HEK293 (cell line): ENCODE measurements around the gene OR4D9.

Experiments used
- CTCF ChIA-PET: fragments of 350-600 bp; formaldehyde crosslinking; extraction: SDS; loops from one replicate; lab custom pipeline; 2021; ENCODE audit warnings: antibody characterized with exemption; lab: Yijun Ruan, JAX
- POLR2A ChIA-PET: fragments of 300-600 bp; formaldehyde crosslinking; extraction: SDS; loops from one replicate; lab custom pipeline; 2020; ENCODE audit warnings: antibody characterized with exemption, inconsistent platforms; lab: Yijun Ruan, JAX
- H3K27ac ChIP-seq: fragments of 200-500 bp; sonication (Bioruptor generic); 2 replicates; pipeline ENCODE4 v1.5.1; 2014; ENCODE audit warnings: low read depth, low read length, control low read depth, inconsistent platforms; ENCODE audit errors: extremely low read depth
- H3K36me3 ChIP-seq, 2 experiments: fragments of 200-500 bp in 1 of 2; sonication (Bioruptor generic) in 1 of 2; 1 replicate in 1 of 2; 2 replicates in 1 of 2; pipeline ENCODE4 v1.5.1; 2014 to 2017; ENCODE audit warnings: inconsistent platforms in 2 of 2, low read length in 2 of 2; ENCODE audit not compliant: control insufficient read depth in 2 of 2, insufficient read depth in 1 of 2
- H3K4me1 ChIP-seq: fragments of 200-500 bp; sonication (Bioruptor generic); 2 replicates; pipeline ENCODE4 v1.5.1; 2014; ENCODE audit warnings: mild to moderate bottlenecking, low read length, inconsistent platforms; ENCODE audit not compliant: control insufficient read depth, insufficient read depth
- H3K4me3 ChIP-seq: 2 replicates; pipeline ENCODE4 v1.5.1; 2011; ENCODE audit warnings: low read depth, mild to moderate bottlenecking, control low read depth, low read length, moderate library complexity
- H3K9me3 ChIP-seq: fragments of 200-500 bp; sonication (Bioruptor generic); 2 replicates; pipeline ENCODE4 v1.5.1; 2014; ENCODE audit warnings: low read depth, low read length, inconsistent platforms; ENCODE audit not compliant: control insufficient read depth, insufficient read depth
- GLI2 ChIP-seq: fragments of 450-650 bp; formaldehyde crosslinking; IDR thresholded peaks from 2 replicates; pipeline ENCODE4; 2017; ENCODE audit warnings: missing biosample characterization, missing genetic modification characterization, low read depth, borderline replicate concordance
- MYNN ChIP-seq: fragments of 450-650 bp; formaldehyde crosslinking; IDR thresholded peaks from 2 replicates; pipeline ENCODE4 v1.5.1; 2016; ENCODE audit warnings: missing biosample characterization, missing genetic modification characterization, borderline replicate concordance
- SP3 ChIP-seq: fragments of 450-650 bp; formaldehyde crosslinking; IDR thresholded peaks from 2 replicates; pipeline ENCODE4 v1.5.1; 2016; ENCODE audit warnings: missing biosample characterization, missing genetic modification characterization
- SP7 ChIP-seq: fragments of 450-650 bp; formaldehyde crosslinking; IDR thresholded peaks from 2 replicates; pipeline ENCODE4 v1.5.1; 2016; ENCODE audit warnings: missing biosample characterization, missing genetic modification characterization
- ZFP3 ChIP-seq: fragments of 450-650 bp; formaldehyde crosslinking; IDR thresholded peaks from 2 replicates; pipeline ENCODE4 v1.5.1; 2016; ENCODE audit warnings: low read depth, missing biosample characterization, missing genetic modification characterization
- ZNF121 ChIP-seq: fragments of 450-650 bp; formaldehyde crosslinking; IDR thresholded peaks from 2 replicates; pipeline ENCODE4 v1.5.1; 2016; ENCODE audit warnings: missing biosample characterization, missing genetic modification characterization
- ZNF202 ChIP-seq: fragments of 450-650 bp; formaldehyde crosslinking; IDR thresholded peaks from 2 replicates; pipeline ENCODE4 v1.5.1; 2016; ENCODE audit warnings: missing biosample characterization, missing genetic modification characterization, borderline replicate concordance
- ZNF391 ChIP-seq: fragments of 450-650 bp; formaldehyde crosslinking; IDR thresholded peaks from 2 replicates; pipeline ENCODE4 v1.5.1; 2016; ENCODE audit warnings: low read depth, missing biosample characterization, missing genetic modification characterization, borderline replicate concordance
- ZNF394 ChIP-seq: fragments of 450-650 bp; formaldehyde crosslinking; IDR thresholded peaks from 2 replicates; pipeline ENCODE4 v1.5.1; 2016; ENCODE audit warnings: missing biosample characterization, missing genetic modification characterization, mild to moderate bottlenecking, moderate library complexity, borderline replicate concordance
- ZNF555 ChIP-seq: fragments of 450-650 bp; formaldehyde crosslinking; conservative IDR thresholded peaks from 2 replicates; pipeline ENCODE4 v1.5.1; 2017; ENCODE audit warnings: missing biosample characterization, mild to moderate bottlenecking, missing genetic modification characterization, inconsistent platforms
- ZNF585B ChIP-seq: fragments of 450-650 bp; formaldehyde crosslinking; IDR thresholded peaks from 2 replicates; pipeline ENCODE4 v1.5.1; 2016; ENCODE audit warnings: missing biosample characterization, missing genetic modification characterization
- ZNF610 ChIP-seq: fragments of 450-650 bp; formaldehyde crosslinking; IDR thresholded peaks from 2 replicates; pipeline ENCODE4 v1.5.1; 2016; ENCODE audit warnings: missing biosample characterization, missing genetic modification characterization, borderline replicate concordance
- ZNF785 ChIP-seq: fragments of 450-650 bp; formaldehyde crosslinking; IDR thresholded peaks from 2 replicates; pipeline ENCODE4 v1.5.1; 2016; ENCODE audit warnings: missing biosample characterization, missing genetic modification characterization
- TF ChIP-seq, protein P1 (sequence below): fragments of 450-650 bp; IDR thresholded peaks from 2 replicates; pipeline ENCODE4 v1.5.1; 2018; ENCODE audit warnings: missing biosample characterization, missing genetic modification characterization
- TF ChIP-seq, protein P2 (sequence below): fragments of 450-650 bp; formaldehyde crosslinking; conservative IDR thresholded peaks from 2 replicates; pipeline ENCODE4 v1.5.1; 2016; ENCODE audit warnings: low read depth, missing biosample characterization, missing genetic modification characterization
- TF ChIP-seq, protein P3 (sequence below): fragments of 450-650 bp; formaldehyde crosslinking; IDR thresholded peaks from 2 replicates; pipeline ENCODE4 v1.5.1; 2017; ENCODE audit warnings: missing biosample characterization, missing genetic modification characterization
- TF ChIP-seq, protein P4 (sequence below): fragments of 450-650 bp; formaldehyde crosslinking; IDR thresholded peaks from 2 replicates; pipeline ENCODE4 v1.5.1; 2016; ENCODE audit warnings: missing biosample characterization, missing genetic modification characterization
- TF ChIP-seq, protein P5 (sequence below): fragments of 450-650 bp; formaldehyde crosslinking; IDR thresholded peaks from 2 replicates; pipeline ENCODE4 v1.5.1; 2016; ENCODE audit warnings: missing biosample characterization, missing genetic modification characterization

Gene OR4D9

DNA sequence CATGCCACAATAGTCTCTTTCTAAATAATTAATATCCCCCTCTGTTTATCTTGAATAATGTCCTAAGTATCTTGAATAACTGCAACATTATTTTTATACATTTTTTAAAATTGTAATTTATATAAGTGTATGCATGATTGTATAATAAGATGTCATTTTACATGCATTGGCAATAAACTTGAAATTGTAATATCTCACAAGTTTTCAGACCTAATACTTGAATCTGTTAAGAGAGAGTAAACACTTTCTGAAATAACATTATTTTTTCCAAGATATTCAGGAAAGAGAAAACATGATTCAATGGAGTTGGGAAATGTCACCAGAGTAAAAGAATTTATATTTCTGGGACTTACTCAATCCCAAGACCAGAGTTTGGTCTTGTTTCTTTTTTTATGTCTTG lies 8.1 kb upstream of the OR4D9 start, which contains the start of gene OR4D11:
Gene OR4D11, plus strand, starts transcription at position 301 of the 400 bp plus-strand sequence. Its CDS starts 0 bp downstream, at position 301.
- POLR2A ChIA-PET = no interaction called here

More for the DNA sequence above, 8.1 kb upstream of the OR4D9 start, which contains the start of gene OR4D11:
- H3K36me3 ChIP-seq = no peaks in the 10 kb centered on the region
- H3K27ac ChIP-seq = no peak within 1 kb of the TSS
- TF ChIP-seq ZNF394 (no peak), ZNF202 (tag by site-specific recombination) (no peak), GLI2 (tag by site-specific recombination) (no peak), ZNF585B (tag by site-specific recombination) (no peak), ZNF121 (tag by site-specific recombination) (no peak), ZNF610 (tag by site-specific recombination) (no peak), ZNF785 (tag by site-specific recombination) (no peak), SP7 (no peak), SP3 (tag by site-specific recombination) (no peak), ZNF391 (tag by site-specific recombination) (no peak), ZFP3 (tag by site-specific recombination) (no peak), MYNN (tag by site-specific recombination) (no peak), ZNF555 (tag by site-specific recombination) (no peak)
- TF ChIP-seq, protein P1, sequence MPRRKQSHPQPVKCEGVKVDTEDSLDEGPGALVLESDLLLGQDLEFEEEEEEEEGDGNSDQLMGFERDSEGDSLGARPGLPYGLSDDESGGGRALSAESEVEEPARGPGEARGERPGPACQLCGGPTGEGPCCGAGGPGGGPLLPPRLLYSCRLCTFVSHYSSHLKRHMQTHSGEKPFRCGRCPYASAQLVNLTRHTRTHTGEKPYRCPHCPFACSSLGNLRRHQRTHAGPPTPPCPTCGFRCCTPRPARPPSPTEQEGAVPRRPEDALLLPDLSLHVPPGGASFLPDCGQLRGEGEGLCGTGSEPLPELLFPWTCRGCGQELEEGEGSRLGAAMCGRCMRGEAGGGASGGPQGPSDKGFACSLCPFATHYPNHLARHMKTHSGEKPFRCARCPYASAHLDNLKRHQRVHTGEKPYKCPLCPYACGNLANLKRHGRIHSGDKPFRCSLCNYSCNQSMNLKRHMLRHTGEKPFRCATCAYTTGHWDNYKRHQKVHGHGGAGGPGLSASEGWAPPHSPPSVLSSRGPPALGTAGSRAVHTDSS (tag by site-specific recombination) = no peak
- TF ChIP-seq, protein P2, sequence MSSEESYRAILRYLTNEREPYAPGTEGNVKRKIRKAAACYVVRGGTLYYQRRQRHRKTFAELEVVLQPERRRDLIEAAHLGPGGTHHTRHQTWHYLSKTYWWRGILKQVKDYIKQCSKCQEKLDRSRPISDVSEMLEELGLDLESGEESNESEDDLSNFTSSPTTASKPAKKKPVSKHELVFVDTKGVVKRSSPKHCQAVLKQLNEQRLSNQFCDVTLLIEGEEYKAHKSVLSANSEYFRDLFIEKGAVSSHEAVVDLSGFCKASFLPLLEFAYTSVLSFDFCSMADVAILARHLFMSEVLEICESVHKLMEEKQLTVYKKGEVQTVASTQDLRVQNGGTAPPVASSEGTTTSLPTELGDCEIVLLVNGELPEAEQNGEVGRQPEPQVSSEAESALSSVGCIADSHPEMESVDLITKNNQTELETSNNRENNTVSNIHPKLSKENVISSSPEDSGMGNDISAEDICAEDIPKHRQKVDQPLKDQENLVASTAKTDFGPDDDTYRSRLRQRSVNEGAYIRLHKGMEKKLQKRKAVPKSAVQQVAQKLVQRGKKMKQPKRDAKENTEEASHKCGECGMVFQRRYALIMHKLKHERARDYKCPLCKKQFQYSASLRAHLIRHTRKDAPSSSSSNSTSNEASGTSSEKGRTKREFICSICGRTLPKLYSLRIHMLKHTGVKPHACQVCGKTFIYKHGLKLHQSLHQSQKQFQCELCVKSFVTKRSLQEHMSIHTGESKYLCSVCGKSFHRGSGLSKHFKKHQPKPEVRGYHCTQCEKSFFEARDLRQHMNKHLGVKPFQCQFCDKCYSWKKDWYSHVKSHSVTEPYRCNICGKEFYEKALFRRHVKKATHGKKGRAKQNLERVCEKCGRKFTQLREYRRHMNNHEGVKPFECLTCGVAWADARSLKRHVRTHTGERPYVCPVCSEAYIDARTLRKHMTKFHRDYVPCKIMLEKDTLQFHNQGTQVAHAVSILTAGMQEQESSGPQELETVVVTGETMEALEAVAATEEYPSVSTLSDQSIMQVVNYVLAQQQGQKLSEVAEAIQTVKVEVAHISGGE (tag by site-specific recombination) = no peak
- TF ChIP-seq, protein P3, sequence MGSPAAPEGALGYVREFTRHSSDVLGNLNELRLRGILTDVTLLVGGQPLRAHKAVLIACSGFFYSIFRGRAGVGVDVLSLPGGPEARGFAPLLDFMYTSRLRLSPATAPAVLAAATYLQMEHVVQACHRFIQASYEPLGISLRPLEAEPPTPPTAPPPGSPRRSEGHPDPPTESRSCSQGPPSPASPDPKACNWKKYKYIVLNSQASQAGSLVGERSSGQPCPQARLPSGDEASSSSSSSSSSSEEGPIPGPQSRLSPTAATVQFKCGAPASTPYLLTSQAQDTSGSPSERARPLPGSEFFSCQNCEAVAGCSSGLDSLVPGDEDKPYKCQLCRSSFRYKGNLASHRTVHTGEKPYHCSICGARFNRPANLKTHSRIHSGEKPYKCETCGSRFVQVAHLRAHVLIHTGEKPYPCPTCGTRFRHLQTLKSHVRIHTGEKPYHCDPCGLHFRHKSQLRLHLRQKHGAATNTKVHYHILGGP (tag by site-specific recombination) = no peak
- TF ChIP-seq, protein P4, sequence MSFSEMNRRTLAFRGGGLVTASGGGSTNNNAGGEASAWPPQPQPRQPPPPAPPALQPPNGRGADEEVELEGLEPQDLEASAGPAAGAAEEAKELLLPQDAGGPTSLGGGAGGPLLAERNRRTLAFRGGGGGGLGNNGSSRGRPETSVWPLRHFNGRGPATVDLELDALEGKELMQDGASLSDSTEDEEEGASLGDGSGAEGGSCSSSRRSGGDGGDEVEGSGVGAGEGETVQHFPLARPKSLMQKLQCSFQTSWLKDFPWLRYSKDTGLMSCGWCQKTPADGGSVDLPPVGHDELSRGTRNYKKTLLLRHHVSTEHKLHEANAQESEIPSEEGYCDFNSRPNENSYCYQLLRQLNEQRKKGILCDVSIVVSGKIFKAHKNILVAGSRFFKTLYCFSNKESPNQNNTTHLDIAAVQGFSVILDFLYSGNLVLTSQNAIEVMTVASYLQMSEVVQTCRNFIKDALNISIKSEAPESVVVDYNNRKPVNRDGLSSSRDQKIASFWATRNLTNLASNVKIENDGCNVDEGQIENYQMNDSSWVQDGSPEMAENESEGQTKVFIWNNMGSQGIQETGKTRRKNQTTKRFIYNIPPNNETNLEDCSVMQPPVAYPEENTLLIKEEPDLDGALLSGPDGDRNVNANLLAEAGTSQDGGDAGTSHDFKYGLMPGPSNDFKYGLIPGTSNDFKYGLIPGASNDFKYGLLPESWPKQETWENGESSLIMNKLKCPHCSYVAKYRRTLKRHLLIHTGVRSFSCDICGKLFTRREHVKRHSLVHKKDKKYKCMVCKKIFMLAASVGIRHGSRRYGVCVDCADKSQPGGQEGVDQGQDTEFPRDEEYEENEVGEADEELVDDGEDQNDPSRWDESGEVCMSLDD (tag by site-specific recombination) = no peak
- TF ChIP-seq, protein P5, sequence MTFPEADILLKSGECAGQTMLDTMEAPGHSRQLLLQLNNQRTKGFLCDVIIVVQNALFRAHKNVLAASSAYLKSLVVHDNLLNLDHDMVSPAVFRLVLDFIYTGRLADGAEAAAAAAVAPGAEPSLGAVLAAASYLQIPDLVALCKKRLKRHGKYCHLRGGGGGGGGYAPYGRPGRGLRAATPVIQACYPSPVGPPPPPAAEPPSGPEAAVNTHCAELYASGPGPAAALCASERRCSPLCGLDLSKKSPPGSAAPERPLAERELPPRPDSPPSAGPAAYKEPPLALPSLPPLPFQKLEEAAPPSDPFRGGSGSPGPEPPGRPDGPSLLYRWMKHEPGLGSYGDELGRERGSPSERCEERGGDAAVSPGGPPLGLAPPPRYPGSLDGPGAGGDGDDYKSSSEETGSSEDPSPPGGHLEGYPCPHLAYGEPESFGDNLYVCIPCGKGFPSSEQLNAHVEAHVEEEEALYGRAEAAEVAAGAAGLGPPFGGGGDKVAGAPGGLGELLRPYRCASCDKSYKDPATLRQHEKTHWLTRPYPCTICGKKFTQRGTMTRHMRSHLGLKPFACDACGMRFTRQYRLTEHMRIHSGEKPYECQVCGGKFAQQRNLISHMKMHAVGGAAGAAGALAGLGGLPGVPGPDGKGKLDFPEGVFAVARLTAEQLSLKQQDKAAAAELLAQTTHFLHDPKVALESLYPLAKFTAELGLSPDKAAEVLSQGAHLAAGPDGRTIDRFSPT (tag by site-specific recombination) = no peak
- H3K4me3 ChIP-seq = no peak within 1 kb of the TSS
- CTCF ChIA-PET = no interaction called here
- no peaks in the 10 kb centered on the region for H3K9me3 ChIP-seq
- H3K4me1 ChIP-seq = no peaks in the 10 kb centered on the region
